K562 (cell line): Measurements from ENCODE around the gene ALG12. TPM values are rescaled to one million over a fixed set of nuclear protein-coding genes. Genes with fewer than 3 reads are reported as not detected.
A peak's percentile ranks its signal among the peaks of the same experiment; 100 is the strongest.

Source experiments
- ATAC-seq: fragments of 200-7000 bp; cut with Tn5 transposase; 3 replicates; pipeline ENCODE4 v1.9.1; 2020; ENCODE audit warnings: moderate library complexity
- BruUV-seq: library from RNA; stranded (reverse); fragments of 400-500 nt; replicated peaks from 2 replicates; lab custom pipeline; 2021; lab: Mats Ljungman, UMichigan
- CTCF ChIA-PET: fragments of 300-600 bp; formaldehyde crosslinking; extraction: SDS; loops from one replicate; lab custom pipeline; 2021; ENCODE audit warnings: low intra/inter-chr PET ratio; lab: Yijun Ruan, JAX
- POLR2A ChIA-PET: fragments of 300-600, 350-650 bp; sonication (Branson Sonifier 250); formaldehyde crosslinking; extraction: SDS; loops from one replicate; lab custom pipeline; 2021; ENCODE audit warnings: antibody characterized with exemption, inconsistent platforms; lab: Yijun Ruan, JAX
- DNase-seq, 4 experiments: peaks; one replicate each; pipeline versions ENCODE4 v3.0.0 to v3.0.0-alpha.2; 2011 to 2018; ENCODE audit warnings: low spot score in 3 of 4, mixed read lengths in 3 of 4; ENCODE audit errors: extremely low read depth in 1 of 4
- FAIRE-seq: peaks from 2 replicates; lab custom pipeline; 2011; peaks lifted over from hg19 to GRCh38; lab: Jason Lieb, UNC
- H2AFZ ChIP-seq: 2 replicates; pipeline ENCODE4 v1.6.0; 2011; ENCODE audit warnings: low read depth, low read length, control low read depth, inconsistent platforms
- H3K27ac ChIP-seq: fragments of 200-600 bp; 3 replicates; pipeline ENCODE4 v1.8.0; 2011; ENCODE audit warnings: low read depth, mild to moderate bottlenecking, control low read depth, inconsistent platforms, low read length, moderate library complexity, mixed read lengths; ENCODE audit errors: extremely low read depth
- H3K27me3 ChIP-seq, 2 experiments: fragments of 300-600 bp in 1 of 2; 2 replicates in 1 of 2; 3 replicates in 1 of 2; pipeline versions ENCODE4 v1.6.0 to v1.8.0; 2011; ENCODE audit warnings: inconsistent platforms in 2 of 2, low read length in 2 of 2, mild to moderate bottlenecking in 1 of 2, mixed read lengths in 1 of 2, moderate library complexity in 1 of 2; ENCODE audit not compliant: control insufficient read depth in 2 of 2, insufficient read depth in 2 of 2
- H3K36me3 ChIP-seq: fragments of 300-600 bp; 3 replicates; pipeline ENCODE4 v1.8.0; 2011; ENCODE audit warnings: mild to moderate bottlenecking, low read length, inconsistent platforms; ENCODE audit not compliant: control insufficient read depth, insufficient read depth
- H3K4me1 ChIP-seq, 2 experiments: fragments of 200-600 bp in 1 of 2; replicated peaks in 1 of 2; 2 replicates in 1 of 2; 3 replicates in 1 of 2; pipeline versions ENCODE4 v1.5.1 to v1.8.0; 2011; ENCODE audit warnings: inconsistent platforms in 2 of 2, low read length in 2 of 2, mild to moderate bottlenecking in 1 of 2, mixed read lengths in 1 of 2, moderate library complexity in 1 of 2; ENCODE audit not compliant: control insufficient read depth in 2 of 2, insufficient read depth in 2 of 2
- H3K4me2 ChIP-seq: 2 replicates; pipeline ENCODE4 v1.6.1; 2011; ENCODE audit warnings: low read length, control low read depth, inconsistent platforms, mixed read lengths; ENCODE audit not compliant: insufficient read depth
- H3K4me3 ChIP-seq: fragments of 200-600 bp; sonication (generic), shearing (Covaris generic); 2 replicates; pipeline ENCODE4 v1.5.1; 2016; ENCODE audit warnings: control low read depth, inconsistent platforms
- H3K79me2 ChIP-seq: fragments of 200-600 bp; 3 replicates; pipeline ENCODE4 v1.8.0; 2011; ENCODE audit warnings: low read length, inconsistent platforms; ENCODE audit not compliant: control insufficient read depth, insufficient read depth
- H3K9ac ChIP-seq, 2 experiments: 2 replicates each; pipeline versions ENCODE4 v1.6.0 to v1.6.1; 2011; ENCODE audit warnings: low read depth in 2 of 2, low read length in 2 of 2, control low read depth in 1 of 2, inconsistent platforms in 1 of 2, mild to moderate bottlenecking in 1 of 2, mixed read lengths in 1 of 2; ENCODE audit not compliant: insufficient read depth in 1 of 2
- H3K9me1 ChIP-seq: one replicate; pipeline ENCODE4 v1.6.0; 2011; ENCODE audit warnings: inconsistent platforms, mild to moderate bottlenecking, low read length, moderate library complexity; ENCODE audit not compliant: control insufficient read depth, insufficient read depth
- H3K9me3 ChIP-seq: replicated peaks from 2 replicates; pipeline ENCODE4 v1.5.1; 2011; ENCODE audit warnings: low read depth, low read length, inconsistent platforms; ENCODE audit not compliant: control insufficient read depth, insufficient read depth
- H4K20me1 ChIP-seq: replicated peaks from 2 replicates; pipeline ENCODE4 v1.6.1; 2011; ENCODE audit warnings: low read length, inconsistent platforms, mixed read lengths; ENCODE audit not compliant: control insufficient read depth, insufficient read depth
- ARID3A ChIP-seq: IDR thresholded peaks from 2 replicates; pipeline ENCODE4 v1.6.1; 2012; ENCODE audit warnings: low read depth, low read length, improper control_type of control experiment, borderline replicate concordance
- SMARCE1 ChIP-seq: fragments of 450-650 bp; IDR thresholded peaks from 2 replicates; pipeline ENCODE4 v1.7.1; 2016; ENCODE audit warnings: mild to moderate bottlenecking
- TFE3 ChIP-seq: fragments of 450-650 bp; formaldehyde crosslinking; IDR thresholded peaks from 2 replicates; pipeline ENCODE4 v1.4.0; 2020; ENCODE audit warnings: mild to moderate bottlenecking, mixed read lengths
- ZNF639 ChIP-seq, 2 experiments: fragments of 200-800 bp in 1 of 2; sonication (Bioruptor generic) in 1 of 2; sonication (generic) in 1 of 2; formaldehyde crosslinking in 1 of 2; IDR thresholded peaks in 1 of 2; conservative IDR thresholded peaks in 1 of 2; 2 replicates each; pipeline versions ENCODE4 v1.5.0 to v1.6.1; 2016 to 2020; ENCODE audit warnings: missing compliant biosample characterization in 1 of 2, missing genetic modification characterization in 1 of 2, missing genetic modification reagents in 1 of 2
- WGBS: fragments of 100-300 bp; shearing (Covaris generic); methylation state at CpG from one replicate; pipeline ENCODE4 v1.1.6; 2016; ENCODE audit warnings: low coverage, mixed read lengths; ENCODE audit not compliant: insufficient coverage; ENCODE audit errors: missing lambda C conversion rate; 5-methylcytosine and 5-hydroxymethylcytosine counted together
- in situ Hi-C: fragments of 300-500 bp; cut with MboI; formaldehyde crosslinking; loops from 4 replicates; pipeline ENCODE4 v1.15.0; 2018; ENCODE audit warnings: inconsistent platforms, mixed read lengths
- intact Hi-C: fragments of 100-400 bp; cut with micrococcal nuclease; formaldehyde crosslinking; loops from 2 replicates; pipeline ENCODE4 v1.14.2; 2022
- polyA plus RNA-seq, 8 experiments: library from polyadenylated mRNA; depleted of rRNA in 4 of 8; stranded (reverse) in 5 of 8; unstranded in 3 of 8; fragments of >200 nt; fragmentation: Nextera tagmentation in 2 of 8; fragmentation: Illumina TruSeq in 1 of 8; extraction: Ambion mirVana in 2 of 8; extraction: Trizol in 1 of 8; gene quantifications; 2 replicates each; pipeline versions ENCODE4 v1.2.1 to v1.2.3, GENCODE V29; 2011 to 2014; ENCODE audit warnings: inconsistent platforms in 1 of 8, missing spikeins in 1 of 8
- total RNA-seq, 7 experiments: library from RNA; depleted of rRNA in 6 of 7; stranded (reverse); fragments of >200 nt in 6 of 7; fragmentation: Illumina TruSeq in 2 of 7; extraction: Trizol in 2 of 7; gene quantifications; 2 replicates each; pipeline versions ENCODE4 v1.2.1 to v1.2.3, GENCODE V29; 2011 to 2021; ENCODE audit warnings: low replicate concordance in 1 of 7

ALG12 gene
- total and polyA plus RNA-seq, 9 of the 15 experiments (the other 6 are each of a cell fraction or from before 2014, with no cell fraction given) = 0.20 to 8.5 (median 3.4) TPM

GRCh38 chr22:49936018-49936972 is 18.1 kb upstream of the ALG12 start (continued):
- TF ChIP-seq TFE3 (CRISPR knock-in tag) = no peak
- no peak for TF ChIP-seq SMARCE1

GRCh38 chr22:49935561-49935960 is 17.3 kb upstream of the ALG12 start:
- Histone ChIP-seq H3K27ac (no peak overlapping the region), H3K4me3 (no peak overlapping the region), H3K4me1 (peaks cover 20 to 60% of the 10 kb centered on the region in 2 experiments), H3K9me1 (no peaks in the 10 kb centered on the region), H3K9ac (no peak overlapping the region), H3K4me2 (no peak overlapping the region), H2AFZ (no peak overlapping the region), H3K27me3 (no peaks in the 10 kb centered on the region), H4K20me1 (no peaks in the 10 kb centered on the region), H3K9me3 (no peaks in the 10 kb centered on the region), H3K79me2 (no peaks in the 10 kb centered on the region), H3K36me3 (no peaks in the 10 kb centered on the region)
- intact Hi-C loops (no loop called here), in situ Hi-C loops (no loop called here)
- no CpG with 5 or more reads among the region's 16 CpGs for WGBS
- TF ChIP-seq ARID3A (no peak), ZNF639 (CRISPR knock-in tag; conservative IDR thresholded peaks at IDR 0.05 in 1 of 2, IDR thresholded peaks at IDR 0.05 in 1 of 2) (0 out of 4 replicates have a peak, but pooled peaks of 1 of the 2 experiments have one; percentile 10)
- DNase-seq = peak; percentile 41 to 59 (median 53)
- POLR2A ChIA-PET = interaction anchor here (0.6 to 1.8 kb wide), 3 partner anchors 27 to 317 kb away, joined by 3 to 4 read pairs (median 3); no protein-coding TSS in a partner anchor
- CTCF ChIA-PET = no interaction called here
- no TSS peak for BruUV-seq
- FAIRE-seq = no peak
- no peak for ATAC-seq
